HepG2 (cell line): ENCODE data around the gene MLLT10.

ENCODE experiments used
- ATRX ChIP-seq: sonication (generic); formaldehyde crosslinking; IDR thresholded peaks from 2 replicates; pipeline ENCODE4 v1.4.0; 2020; ENCODE audit warnings: missing genetic modification reagents, borderline replicate concordance
- CBX1 ChIP-seq: IDR thresholded peaks from one replicate; pipeline ENCODE4 v1.6.1; 2016; ENCODE audit warnings: antibody characterized with exemption, low read depth
- CREM ChIP-seq, 2 experiments: sonication (generic) in 1 of 2; formaldehyde crosslinking in 1 of 2; IDR thresholded peaks; 2 replicates each; pipeline versions ENCODE4 v1.4.0 to v1.6.1; 2016 to 2020; ENCODE audit warnings: antibody characterized with exemption in 1 of 2, mild to moderate bottlenecking in 1 of 2, missing genetic modification reagents in 1 of 2
- FLYWCH1 ChIP-seq: sonication (generic); formaldehyde crosslinking; IDR thresholded peaks from 2 replicates; pipeline ENCODE4 v1.8.1; 2023; ENCODE audit warnings: mild to moderate bottlenecking, missing genetic modification reagents
- NR2F6 ChIP-seq, 2 experiments: IDR thresholded peaks; 2 replicates each; pipeline ENCODE4 v1.6.1; 2016; ENCODE audit warnings: antibody characterized with exemption in 1 of 2, mild to moderate bottlenecking in 1 of 2
- POLR2AphosphoS2 ChIP-seq: IDR thresholded peaks from 2 replicates; pipeline ENCODE4 v1.6.1; 2011; ENCODE audit warnings: low read depth, low read length, improper control_type of control experiment
- PTBP1 ChIP-seq: fragments of 200-400 bp; formaldehyde crosslinking; IDR thresholded peaks from 2 replicates; pipeline ENCODE4 v1.6.1; 2018; ENCODE audit warnings: low read length, low read depth; ENCODE audit not compliant: poor library complexity, severe bottlenecking
- SUZ12 ChIP-seq: fragments of 150-350 bp; IDR thresholded peaks from 2 replicates; pipeline ENCODE4 v1.6.1; 2014; ENCODE audit warnings: low read depth, low read length
- TF ChIP-seq, protein P1 (sequence below), 2 experiments: fragments of 450-650 bp in 1 of 2; sonication (generic) in 1 of 2; formaldehyde crosslinking in 1 of 2; IDR thresholded peaks; 2 replicates each; pipeline versions ENCODE4 v1.6.1 to v1.8.0; 2016 to 2022; ENCODE audit warnings: antibody characterized with exemption in 1 of 2, mild to moderate bottlenecking in 1 of 2, missing genetic modification reagents in 1 of 2
- TF ChIP-seq, protein P2 (sequence below): sonication (generic); formaldehyde crosslinking; IDR thresholded peaks from 2 replicates; pipeline ENCODE4 v1.5.0; 2020; ENCODE audit warnings: mild to moderate bottlenecking, missing genetic modification reagents, moderate library complexity

DNA sequence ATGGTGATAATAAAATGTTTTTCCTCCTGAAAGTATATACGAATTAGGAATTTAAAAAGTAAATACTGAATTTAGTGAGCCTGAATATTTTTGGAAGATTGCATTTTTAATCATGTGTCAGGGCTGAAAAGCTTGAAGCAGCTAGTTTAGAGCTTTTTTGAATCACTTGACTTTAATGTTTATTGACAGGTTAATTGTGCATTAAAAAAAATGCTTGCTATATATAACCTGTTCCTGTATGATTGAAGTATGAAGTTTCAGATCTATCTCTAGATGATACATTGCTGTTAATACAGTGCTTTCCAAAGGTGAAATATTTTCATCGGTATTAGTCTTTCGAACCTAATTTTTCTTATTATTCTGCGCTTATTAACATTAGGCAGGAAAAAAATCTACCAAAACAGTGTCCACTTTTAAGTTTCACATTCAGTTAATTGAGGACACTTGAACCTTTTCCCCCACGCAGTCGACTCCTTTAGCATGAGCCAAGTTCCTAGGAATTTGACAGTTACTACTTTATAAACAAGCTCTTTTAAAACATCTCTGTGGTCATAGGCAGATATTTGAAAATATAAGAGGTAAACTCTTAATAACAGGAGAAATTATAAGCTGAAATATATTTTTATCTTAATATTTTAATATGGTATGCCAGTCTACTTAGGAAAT, 187.1 kb downstream of the MLLT10 start:
- TF ChIP-seq CBX1 = no peak
- TF ChIP-seq, protein P1, sequence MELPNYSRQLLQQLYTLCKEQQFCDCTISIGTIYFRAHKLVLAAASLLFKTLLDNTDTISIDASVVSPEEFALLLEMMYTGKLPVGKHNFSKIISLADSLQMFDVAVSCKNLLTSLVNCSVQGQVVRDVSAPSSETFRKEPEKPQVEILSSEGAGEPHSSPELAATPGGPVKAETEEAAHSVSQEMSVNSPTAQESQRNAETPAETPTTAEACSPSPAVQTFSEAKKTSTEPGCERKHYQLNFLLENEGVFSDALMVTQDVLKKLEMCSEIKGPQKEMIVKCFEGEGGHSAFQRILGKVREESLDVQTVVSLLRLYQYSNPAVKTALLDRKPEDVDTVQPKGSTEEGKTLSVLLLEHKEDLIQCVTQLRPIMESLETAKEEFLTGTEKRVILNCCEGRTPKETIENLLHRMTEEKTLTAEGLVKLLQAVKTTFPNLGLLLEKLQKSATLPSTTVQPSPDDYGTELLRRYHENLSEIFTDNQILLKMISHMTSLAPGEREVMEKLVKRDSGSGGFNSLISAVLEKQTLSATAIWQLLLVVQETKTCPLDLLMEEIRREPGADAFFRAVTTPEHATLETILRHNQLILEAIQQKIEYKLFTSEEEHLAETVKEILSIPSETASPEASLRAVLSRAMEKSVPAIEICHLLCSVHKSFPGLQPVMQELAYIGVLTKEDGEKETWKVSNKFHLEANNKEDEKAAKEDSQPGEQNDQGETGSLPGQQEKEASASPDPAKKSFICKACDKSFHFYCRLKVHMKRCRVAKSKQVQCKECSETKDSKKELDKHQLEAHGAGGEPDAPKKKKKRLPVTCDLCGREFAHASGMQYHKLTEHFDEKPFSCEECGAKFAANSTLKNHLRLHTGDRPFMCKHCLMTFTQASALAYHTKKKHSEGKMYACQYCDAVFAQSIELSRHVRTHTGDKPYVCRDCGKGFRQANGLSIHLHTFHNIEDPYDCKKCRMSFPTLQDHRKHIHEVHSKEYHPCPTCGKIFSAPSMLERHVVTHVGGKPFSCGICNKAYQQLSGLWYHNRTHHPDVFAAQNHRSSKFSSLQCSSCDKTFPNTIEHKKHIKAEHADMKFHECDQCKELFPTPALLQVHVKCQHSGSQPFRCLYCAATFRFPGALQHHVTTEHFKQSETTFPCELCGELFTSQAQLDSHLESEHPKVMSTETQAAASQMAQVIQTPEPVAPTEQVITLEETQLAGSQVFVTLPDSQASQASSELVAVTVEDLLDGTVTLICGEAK (IDR thresholded peaks at IDR 0.05) = no peak
- TF ChIP-seq, protein P1 (CRISPR knock-in tag; IDR thresholded peaks at IDR 0.05) = no peak
- TF ChIP-seq, protein P2, sequence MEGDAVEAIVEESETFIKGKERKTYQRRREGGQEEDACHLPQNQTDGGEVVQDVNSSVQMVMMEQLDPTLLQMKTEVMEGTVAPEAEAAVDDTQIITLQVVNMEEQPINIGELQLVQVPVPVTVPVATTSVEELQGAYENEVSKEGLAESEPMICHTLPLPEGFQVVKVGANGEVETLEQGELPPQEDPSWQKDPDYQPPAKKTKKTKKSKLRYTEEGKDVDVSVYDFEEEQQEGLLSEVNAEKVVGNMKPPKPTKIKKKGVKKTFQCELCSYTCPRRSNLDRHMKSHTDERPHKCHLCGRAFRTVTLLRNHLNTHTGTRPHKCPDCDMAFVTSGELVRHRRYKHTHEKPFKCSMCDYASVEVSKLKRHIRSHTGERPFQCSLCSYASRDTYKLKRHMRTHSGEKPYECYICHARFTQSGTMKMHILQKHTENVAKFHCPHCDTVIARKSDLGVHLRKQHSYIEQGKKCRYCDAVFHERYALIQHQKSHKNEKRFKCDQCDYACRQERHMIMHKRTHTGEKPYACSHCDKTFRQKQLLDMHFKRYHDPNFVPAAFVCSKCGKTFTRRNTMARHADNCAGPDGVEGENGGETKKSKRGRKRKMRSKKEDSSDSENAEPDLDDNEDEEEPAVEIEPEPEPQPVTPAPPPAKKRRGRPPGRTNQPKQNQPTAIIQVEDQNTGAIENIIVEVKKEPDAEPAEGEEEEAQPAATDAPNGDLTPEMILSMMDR (CRISPR knock-in tag) = no peak
- no peak for TF ChIP-seq SUZ12
- no peak for TF ChIP-seq NR2F6 (IDR thresholded peaks at IDR 0.05)
- no peak for TF ChIP-seq NR2F6 (CRISPR knock-in tag; IDR thresholded peaks at IDR 0.05)
- TF ChIP-seq ATRX (CRISPR knock-in tag) = no peak
- no peak for TF ChIP-seq CREM (IDR thresholded peaks at IDR 0.05)
- TF ChIP-seq CREM (CRISPR knock-in tag; IDR thresholded peaks at IDR 0.05) = no peak
- TF ChIP-seq POLR2AphosphoS2 = no peak
- TF ChIP-seq FLYWCH1 (CRISPR knock-in tag) = no peak
- TF ChIP-seq PTBP1 = no peak
